ENCODE data around the gene MPDU1. TPM values are rescaled to one million over a fixed set of nuclear protein-coding genes. Genes with fewer than 3 reads are reported as not detected.

The MPDU1 gene
- total RNA-seq, 1 donor from 2014 or later, result 73.4 TPM

DNA sequence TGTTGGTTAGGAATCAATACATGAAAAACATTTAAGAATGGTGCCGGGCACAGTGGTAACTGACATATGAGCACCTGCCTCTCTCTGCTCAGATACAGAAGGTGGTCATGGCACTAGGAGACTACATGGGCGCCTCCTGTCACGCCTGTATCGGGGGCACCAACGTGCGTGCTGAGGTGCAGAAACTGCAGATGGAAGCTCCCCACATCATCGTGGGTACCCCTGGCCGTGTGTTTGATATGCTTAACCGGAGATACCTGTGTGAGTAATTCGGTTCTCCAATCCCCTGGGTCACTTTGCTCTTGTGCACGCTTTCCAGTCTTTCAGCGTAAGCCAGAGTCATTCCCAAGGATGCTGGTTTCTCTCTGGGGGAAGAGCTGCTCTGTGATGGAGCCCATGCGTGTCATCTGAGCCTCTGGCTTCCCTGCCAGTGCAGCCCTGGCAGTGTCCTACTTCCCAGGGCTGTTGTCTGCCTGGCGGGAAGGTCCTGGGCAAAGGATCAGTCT lies 7.2 kb upstream of the MPDU1 start:
- Histone ChIP-seq H3K4me3 (no peak overlapping the region), H3K27me3 (no peaks in the 10 kb centered on the region), H3K4me1 (peaks cover 62% of the 10 kb centered on the region), H3K36me3 (peaks cover 6 to 52% of the 10 kb centered on the region in 2 donors), H3K27ac (no peak overlapping the region), H3K9me3 (no peaks in the 10 kb centered on the region)
- intact Hi-C loops (cut with DNase I), result loop anchor here (5.0 kb wide), 1 partner anchor 266 kb away; no protein-coding TSS in a partner anchor
- DNase-seq (ENCODE audit: extremely low spot score in 2 of 2), result peak in 1 of 2 donors; percentile 81
- TF ChIP-seq, protein P1, sequence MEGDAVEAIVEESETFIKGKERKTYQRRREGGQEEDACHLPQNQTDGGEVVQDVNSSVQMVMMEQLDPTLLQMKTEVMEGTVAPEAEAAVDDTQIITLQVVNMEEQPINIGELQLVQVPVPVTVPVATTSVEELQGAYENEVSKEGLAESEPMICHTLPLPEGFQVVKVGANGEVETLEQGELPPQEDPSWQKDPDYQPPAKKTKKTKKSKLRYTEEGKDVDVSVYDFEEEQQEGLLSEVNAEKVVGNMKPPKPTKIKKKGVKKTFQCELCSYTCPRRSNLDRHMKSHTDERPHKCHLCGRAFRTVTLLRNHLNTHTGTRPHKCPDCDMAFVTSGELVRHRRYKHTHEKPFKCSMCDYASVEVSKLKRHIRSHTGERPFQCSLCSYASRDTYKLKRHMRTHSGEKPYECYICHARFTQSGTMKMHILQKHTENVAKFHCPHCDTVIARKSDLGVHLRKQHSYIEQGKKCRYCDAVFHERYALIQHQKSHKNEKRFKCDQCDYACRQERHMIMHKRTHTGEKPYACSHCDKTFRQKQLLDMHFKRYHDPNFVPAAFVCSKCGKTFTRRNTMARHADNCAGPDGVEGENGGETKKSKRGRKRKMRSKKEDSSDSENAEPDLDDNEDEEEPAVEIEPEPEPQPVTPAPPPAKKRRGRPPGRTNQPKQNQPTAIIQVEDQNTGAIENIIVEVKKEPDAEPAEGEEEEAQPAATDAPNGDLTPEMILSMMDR (IDR thresholded peaks at IDR 0.05), result no peak
- TF ChIP-seq POLR2A (IDR thresholded peaks at IDR 0.05) (no peak), POLR2AphosphoS5 (IDR thresholded peaks at IDR 0.05; ENCODE audit: insufficient read depth in 1 of 2, low read depth in 1 of 2) (no peak)

DNA sequence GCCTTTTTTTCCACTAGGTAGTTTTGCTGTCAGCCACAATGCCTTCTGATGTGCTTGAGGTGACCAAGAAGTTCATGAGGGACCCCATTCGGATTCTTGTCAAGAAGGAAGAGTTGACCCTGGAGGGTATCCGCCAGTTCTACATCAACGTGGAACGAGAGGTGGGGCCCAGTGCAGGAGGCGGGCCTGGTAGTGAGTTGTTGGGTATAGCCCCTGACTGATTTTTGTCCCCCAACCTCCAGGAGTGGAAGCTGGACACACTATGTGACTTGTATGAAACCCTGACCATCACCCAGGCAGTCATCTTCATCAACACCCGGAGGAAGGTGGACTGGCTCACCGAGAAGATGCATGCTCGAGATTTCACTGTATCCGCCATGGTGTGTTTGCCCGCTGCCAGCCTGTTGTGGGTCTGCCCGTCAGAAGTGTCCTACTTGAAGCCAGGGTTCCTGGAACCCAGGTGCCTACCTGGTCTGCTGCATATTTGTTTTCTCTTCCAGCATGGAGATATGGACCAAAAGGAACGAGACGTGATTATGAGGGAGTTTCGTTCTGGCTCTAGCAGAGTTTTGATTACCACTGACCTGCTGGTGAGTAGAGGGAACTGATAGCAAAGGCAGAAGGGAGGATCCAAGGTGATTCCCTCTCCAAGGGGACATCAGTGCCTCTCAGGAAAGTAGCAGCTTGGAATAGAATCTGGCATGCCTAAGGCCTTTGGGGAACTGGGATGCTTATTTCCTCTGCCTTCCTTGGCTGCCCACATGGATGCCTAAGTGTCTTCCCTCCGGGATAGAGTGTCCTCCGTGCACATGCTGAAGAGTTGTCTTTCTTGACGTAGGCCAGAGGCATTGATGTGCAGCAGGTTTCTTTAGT lies 6.1 kb upstream of the MPDU1 start:
- H3K4me3 ChIP-seq, result no peak overlapping the region
- H3K4me1 ChIP-seq, result peaks cover 68% of the 10 kb centered on the region
- peaks cover 6 to 52% of the 10 kb centered on the region in 2 donors for H3K36me3 ChIP-seq
- H3K27ac ChIP-seq, result peak overlapping the region; percentile 97
- H3K9me3 ChIP-seq, result no peaks in the 10 kb centered on the region
- TF ChIP-seq, protein P1 (IDR thresholded peaks at IDR 0.05), result no peak
- TF ChIP-seq POLR2AphosphoS5 (IDR thresholded peaks at IDR 0.05; ENCODE audit: insufficient read depth in 1 of 2, low read depth in 1 of 2) (no peak), POLR2A (IDR thresholded peaks at IDR 0.05) (no peak)
- no peaks in the 10 kb centered on the region for H3K27me3 ChIP-seq
- DNase-seq (ENCODE audit: extremely low spot score in 2 of 2), result peak in 1 of 2 donors; percentile 85
- intact Hi-C loops (cut with DNase I), result loop anchor here (5.0 kb wide), 1 partner anchor 265 kb away; no protein-coding TSS in a partner anchor

- H3K4me1 ChIP-seq, result peaks cover 73% of the 10 kb centered on the region
- intact Hi-C loops (cut with DNase I), result loop anchor here (5.0 kb wide), 1 partner anchor 263 kb away; no protein-coding TSS in a partner anchor
Observed at GRCh38 chr17:7579001-7579833, 4.4 kb upstream of the MPDU1 start, which contains the start of gene CD68. Gene CD68 (plus strand): TSS chr17:7579638. CDS start chr17:7579678, 40 bp downstream.

GRCh38 chr17:7579834-7580603 lies 3.6 kb upstream of the MPDU1 start:
- no peak for TF ChIP-seq POLR2A (IDR thresholded peaks at IDR 0.05)
- no peak for TF ChIP-seq POLR2AphosphoS5 (IDR thresholded peaks at IDR 0.05; ENCODE audit: insufficient read depth in 1 of 2, low read depth in 1 of 2)
- TF ChIP-seq, protein P1 (IDR thresholded peaks at IDR 0.05), result no peak
- no peaks in the 10 kb centered on the region for H3K27me3 ChIP-seq
- H3K4me1 ChIP-seq, result peaks cover 73% of the 10 kb centered on the region
- H3K9me3 ChIP-seq, result no peaks in the 10 kb centered on the region
- peak overlapping the region; percentile 25 to 28 for H3K4me3 ChIP-seq
- peak overlapping the region; percentile 97 for H3K27ac ChIP-seq
- no peak for DNase-seq (ENCODE audit: extremely low spot score in 2 of 2)
- H3K36me3 ChIP-seq, result peaks cover 6 to 40% of the 10 kb centered on the region in 2 donors
- intact Hi-C loops (cut with DNase I), result loop anchor here (5.0 kb wide), 1 partner anchor 262 kb away; no protein-coding TSS in a partner anchor

More at GRCh38 chr17:7579001-7579833, 4.4 kb upstream of the MPDU1 start, which contains the start of gene CD68:
- TF ChIP-seq, protein P1 (IDR thresholded peaks at IDR 0.05), result no peak
- TF ChIP-seq POLR2AphosphoS5 (IDR thresholded peaks at IDR 0.05; ENCODE audit: insufficient read depth in 1 of 2, low read depth in 1 of 2) (peak; percentile 84 to 86), POLR2A (IDR thresholded peaks at IDR 0.05) (peak in 1 of 2 donors; percentile 65)
- H3K4me3 ChIP-seq, result peak within 1 kb of the TSS; percentile 25 to 28
- no peaks in the 10 kb centered on the region for H3K27me3 ChIP-seq
- peak in 1 of 2 donors; percentile 90 for DNase-seq (ENCODE audit: extremely low spot score in 2 of 2)
- H3K9me3 ChIP-seq, result no peaks in the 10 kb centered on the region
- peak within 1 kb of the TSS; percentile 97 for H3K27ac ChIP-seq
- H3K36me3 ChIP-seq, result peaks cover 6 to 48% of the 10 kb centered on the region in 2 donors

All from vagina (tissue), 2 donors.